Neural cell (in vitro differentiated cells): ENCODE measurements around the gene TMEM79.

Experiments
- EP300 ChIP-seq: fragments of 450-650 bp; conservative IDR thresholded peaks from 2 replicates; pipeline ENCODE4 v1.6.1; 2014; ENCODE audit warnings: antibody characterized with exemption, mild to moderate bottlenecking, moderate library complexity; ENCODE audit not compliant: poor library complexity, severe bottlenecking
- EZH2 ChIP-seq: fragments of 200-600, 300-800 bp; shearing (Covaris generic), sonication (generic); IDR thresholded peaks from 2 replicates; pipeline ENCODE4 v1.6.1; 2014; ENCODE audit warnings: antibody characterized with exemption, low read length, borderline replicate concordance, mild to moderate bottlenecking; ENCODE audit not compliant: insufficient read depth, poor library complexity, severe bottlenecking
- MXI1 ChIP-seq: fragments of 450-650 bp; conservative IDR thresholded peaks from 2 replicates; pipeline ENCODE4 v1.6.1; 2014; ENCODE audit warnings: antibody characterized with exemption, mild to moderate bottlenecking; ENCODE audit not compliant: poor library complexity, severe bottlenecking
- POLR2AphosphoS5 ChIP-seq: IDR thresholded peaks from 2 replicates; pipeline ENCODE4 v1.6.1; 2012
- SMC3 ChIP-seq: fragments of 450-650 bp; conservative IDR thresholded peaks from 2 replicates; pipeline ENCODE4 v1.6.1; 2014; ENCODE audit warnings: antibody characterized with exemption, mild to moderate bottlenecking, moderate library complexity; ENCODE audit not compliant: poor library complexity
- TAF1 ChIP-seq: IDR thresholded peaks from 2 replicates; pipeline ENCODE4 v1.6.1; 2012; ENCODE audit warnings: low read depth
- TF ChIP-seq, protein P1 (sequence below): fragments of 450-650 bp; IDR thresholded peaks from 2 replicates; pipeline ENCODE4 v1.5.1; 2014; ENCODE audit warnings: antibody characterized with exemption, mild to moderate bottlenecking, moderate library complexity; ENCODE audit not compliant: poor library complexity, severe bottlenecking
- TF ChIP-seq, protein P2 (sequence below): IDR thresholded peaks from 2 replicates; pipeline ENCODE4 v1.6.1; 2012; ENCODE audit warnings: borderline replicate concordance

DNA sequence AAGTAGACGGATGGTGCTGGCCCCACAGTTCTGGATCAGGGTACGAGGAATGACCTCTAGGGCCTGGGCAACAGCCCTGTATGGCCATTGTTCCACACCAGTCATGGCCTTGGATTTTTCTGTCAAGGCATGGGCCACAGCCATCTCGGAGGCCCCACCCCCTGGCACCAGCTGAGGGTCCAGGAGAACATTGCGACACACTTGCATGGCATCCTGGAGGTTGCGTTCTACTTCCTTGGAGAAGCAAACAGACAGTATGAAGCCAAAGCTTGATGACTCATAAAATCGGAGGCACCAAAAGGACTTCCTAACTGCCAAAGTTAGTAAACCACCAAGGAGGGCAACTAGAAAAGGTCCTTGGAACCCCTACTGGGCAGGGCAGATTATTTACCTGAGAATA, 26.8 kb downstream of the TMEM79 start:
- TF ChIP-seq, protein P1, sequence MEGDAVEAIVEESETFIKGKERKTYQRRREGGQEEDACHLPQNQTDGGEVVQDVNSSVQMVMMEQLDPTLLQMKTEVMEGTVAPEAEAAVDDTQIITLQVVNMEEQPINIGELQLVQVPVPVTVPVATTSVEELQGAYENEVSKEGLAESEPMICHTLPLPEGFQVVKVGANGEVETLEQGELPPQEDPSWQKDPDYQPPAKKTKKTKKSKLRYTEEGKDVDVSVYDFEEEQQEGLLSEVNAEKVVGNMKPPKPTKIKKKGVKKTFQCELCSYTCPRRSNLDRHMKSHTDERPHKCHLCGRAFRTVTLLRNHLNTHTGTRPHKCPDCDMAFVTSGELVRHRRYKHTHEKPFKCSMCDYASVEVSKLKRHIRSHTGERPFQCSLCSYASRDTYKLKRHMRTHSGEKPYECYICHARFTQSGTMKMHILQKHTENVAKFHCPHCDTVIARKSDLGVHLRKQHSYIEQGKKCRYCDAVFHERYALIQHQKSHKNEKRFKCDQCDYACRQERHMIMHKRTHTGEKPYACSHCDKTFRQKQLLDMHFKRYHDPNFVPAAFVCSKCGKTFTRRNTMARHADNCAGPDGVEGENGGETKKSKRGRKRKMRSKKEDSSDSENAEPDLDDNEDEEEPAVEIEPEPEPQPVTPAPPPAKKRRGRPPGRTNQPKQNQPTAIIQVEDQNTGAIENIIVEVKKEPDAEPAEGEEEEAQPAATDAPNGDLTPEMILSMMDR: no peak
- TF ChIP-seq EP300 (no peak), TAF1 (no peak), POLR2AphosphoS5 (no peak), EZH2 (no peak), MXI1 (no peak), SMC3 (no peak)
- TF ChIP-seq, protein P2, sequence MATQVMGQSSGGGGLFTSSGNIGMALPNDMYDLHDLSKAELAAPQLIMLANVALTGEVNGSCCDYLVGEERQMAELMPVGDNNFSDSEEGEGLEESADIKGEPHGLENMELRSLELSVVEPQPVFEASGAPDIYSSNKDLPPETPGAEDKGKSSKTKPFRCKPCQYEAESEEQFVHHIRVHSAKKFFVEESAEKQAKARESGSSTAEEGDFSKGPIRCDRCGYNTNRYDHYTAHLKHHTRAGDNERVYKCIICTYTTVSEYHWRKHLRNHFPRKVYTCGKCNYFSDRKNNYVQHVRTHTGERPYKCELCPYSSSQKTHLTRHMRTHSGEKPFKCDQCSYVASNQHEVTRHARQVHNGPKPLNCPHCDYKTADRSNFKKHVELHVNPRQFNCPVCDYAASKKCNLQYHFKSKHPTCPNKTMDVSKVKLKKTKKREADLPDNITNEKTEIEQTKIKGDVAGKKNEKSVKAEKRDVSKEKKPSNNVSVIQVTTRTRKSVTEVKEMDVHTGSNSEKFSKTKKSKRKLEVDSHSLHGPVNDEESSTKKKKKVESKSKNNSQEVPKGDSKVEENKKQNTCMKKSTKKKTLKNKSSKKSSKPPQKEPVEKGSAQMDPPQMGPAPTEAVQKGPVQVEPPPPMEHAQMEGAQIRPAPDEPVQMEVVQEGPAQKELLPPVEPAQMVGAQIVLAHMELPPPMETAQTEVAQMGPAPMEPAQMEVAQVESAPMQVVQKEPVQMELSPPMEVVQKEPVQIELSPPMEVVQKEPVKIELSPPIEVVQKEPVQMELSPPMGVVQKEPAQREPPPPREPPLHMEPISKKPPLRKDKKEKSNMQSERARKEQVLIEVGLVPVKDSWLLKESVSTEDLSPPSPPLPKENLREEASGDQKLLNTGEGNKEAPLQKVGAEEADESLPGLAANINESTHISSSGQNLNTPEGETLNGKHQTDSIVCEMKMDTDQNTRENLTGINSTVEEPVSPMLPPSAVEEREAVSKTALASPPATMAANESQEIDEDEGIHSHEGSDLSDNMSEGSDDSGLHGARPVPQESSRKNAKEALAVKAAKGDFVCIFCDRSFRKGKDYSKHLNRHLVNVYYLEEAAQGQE: no peak
